Measurements from ENCODE around the gene CDYL. TPM values are rescaled to one million over a fixed set of nuclear protein-coding genes. Genes with fewer than 3 reads are reported as not detected.

CDYL gene
- total RNA-seq, 1 donor from 2014 or later, result 74.1 TPM

DNA sequence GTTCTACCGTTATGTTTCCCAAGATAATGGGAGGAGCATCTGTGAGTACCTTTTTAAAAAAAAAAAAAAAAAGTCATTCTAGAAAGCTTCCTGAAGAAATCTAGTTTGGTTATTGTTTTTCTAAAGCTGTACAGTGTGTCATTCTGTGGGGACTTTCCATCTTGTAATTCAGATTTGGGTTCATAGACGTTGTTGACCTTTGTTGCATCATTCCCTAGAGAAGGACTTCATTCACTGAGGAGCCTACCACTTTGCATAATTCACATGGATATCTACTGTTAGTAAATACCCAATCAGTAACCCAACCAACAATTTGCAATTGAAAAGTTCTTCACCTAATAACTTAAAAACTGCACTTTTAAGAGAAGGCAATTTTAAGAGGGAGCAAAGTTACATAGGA is 167.5 kb downstream of the CDYL start:
- no peaks in the 10 kb centered on the region for H3K9me3 Mint-ChIP-seq
- peaks cover 37% of the 10 kb centered on the region for H3K36me3 Mint-ChIP-seq
- no peaks in the 10 kb centered on the region for H3K27me3 Mint-ChIP-seq
- no peak for DNase-seq (ENCODE audit: extremely low spot score, unreplicated experiment)
- no peak for TF ChIP-seq CTCF (conservative IDR thresholded peaks at IDR 0.05)
- no peak overlapping the region for H3K4me3 Mint-ChIP-seq
- H3K27ac Mint-ChIP-seq, result no peak overlapping the region
- peaks cover 29% of the 10 kb centered on the region for H3K4me1 Mint-ChIP-seq (ENCODE audit: unreplicated experiment)

- H3K36me3 Mint-ChIP-seq, result peaks cover 31% of the 10 kb centered on the region
- no peak for TF ChIP-seq CTCF (conservative IDR thresholded peaks at IDR 0.05)
- no peaks in the 10 kb centered on the region for H3K27me3 Mint-ChIP-seq
- no peak overlapping the region for H3K27ac Mint-ChIP-seq
- no peaks in the 10 kb centered on the region for H3K9me3 Mint-ChIP-seq
- peak; percentile 54 for DNase-seq (ENCODE audit: extremely low spot score, unreplicated experiment)
- H3K4me1 Mint-ChIP-seq (ENCODE audit: unreplicated experiment), result peaks cover 29% of the 10 kb centered on the region
- H3K4me3 Mint-ChIP-seq, result no peak overlapping the region
These were observed 168.1 kb downstream of the CDYL start for GRCh38 chr6:4944325-4944724.

DNA sequence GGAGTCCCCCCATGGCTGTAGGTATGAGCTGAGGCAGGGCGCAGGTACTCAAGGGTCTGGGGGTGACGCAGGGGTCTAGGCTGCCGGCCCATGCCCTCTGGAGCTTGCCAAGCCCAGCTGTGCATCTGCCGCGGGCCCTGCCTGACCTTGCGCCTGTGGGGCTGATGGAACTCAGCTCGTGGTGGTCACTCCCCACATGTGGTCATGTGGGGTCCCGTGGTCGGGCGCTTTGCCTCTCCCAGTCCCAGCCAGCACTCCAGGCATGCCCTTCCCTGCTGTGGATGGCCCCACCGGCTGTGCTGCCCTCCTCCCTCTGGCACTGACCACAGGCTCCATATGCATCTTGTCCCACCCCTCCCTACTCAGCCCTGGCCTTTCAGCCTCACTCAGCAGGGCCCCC is 170.3 kb downstream of the CDYL start:
- peaks cover 46% of the 10 kb centered on the region for H3K36me3 Mint-ChIP-seq
- peaks cover 19% of the 10 kb centered on the region for H3K4me1 Mint-ChIP-seq (ENCODE audit: unreplicated experiment)
- H3K27me3 Mint-ChIP-seq, result no peaks in the 10 kb centered on the region
- no peak overlapping the region for H3K27ac Mint-ChIP-seq
- no peak for TF ChIP-seq CTCF (conservative IDR thresholded peaks at IDR 0.05)
- H3K4me3 Mint-ChIP-seq, result no peak overlapping the region
- no peaks in the 10 kb centered on the region for H3K9me3 Mint-ChIP-seq
- DNase-seq (ENCODE audit: extremely low spot score, unreplicated experiment), result peak; percentile 63

- Mint-ChIP-seq H3K4me1 (ENCODE audit: unreplicated experiment) (peaks cover 7% of the 10 kb centered on the region), H3K9me3 (no peaks in the 10 kb centered on the region), H3K4me3 (no peak overlapping the region), H3K27ac (no peak overlapping the region), H3K27me3 (no peaks in the 10 kb centered on the region), H3K36me3 (peaks cover 50% of the 10 kb centered on the region)
- no peak for TF ChIP-seq CTCF (conservative IDR thresholded peaks at IDR 0.05)
- DNase-seq (ENCODE audit: extremely low spot score, unreplicated experiment), result peak; percentile 37
These were observed 171.5 kb downstream of the CDYL start for GRCh38 chr6:4947716-4948115.

DNA sequence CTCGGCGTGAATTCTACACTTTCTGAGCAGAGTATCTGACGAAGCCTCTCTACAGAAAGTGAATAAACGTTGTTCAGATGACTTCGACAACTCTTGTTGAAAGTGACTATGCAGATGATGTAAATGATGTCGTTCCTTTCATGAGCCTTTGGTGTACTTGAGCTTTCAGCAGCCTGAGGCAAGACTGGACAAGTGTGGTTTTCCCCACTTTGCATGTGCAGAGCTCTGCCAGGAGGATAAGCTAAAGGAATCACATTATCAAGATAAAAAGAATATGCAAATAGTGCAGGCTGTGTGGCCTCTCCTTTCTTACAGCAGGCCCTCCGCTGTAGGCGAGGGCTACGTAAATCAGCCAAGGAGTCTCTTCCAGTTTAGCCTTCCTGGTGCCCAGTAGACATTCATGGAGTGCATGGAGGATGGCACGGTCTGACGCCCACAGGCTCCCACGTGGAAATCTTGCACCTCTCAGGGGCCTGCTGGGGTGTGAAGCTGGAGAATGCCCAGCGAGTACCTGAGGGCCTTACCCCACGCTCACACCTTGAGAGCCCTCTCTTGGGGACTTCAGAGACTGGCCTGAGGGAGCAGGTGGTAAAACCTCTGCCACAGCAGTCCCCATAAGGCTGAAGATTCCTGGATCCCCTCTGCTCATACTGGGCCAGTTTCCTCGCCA is 172.7 kb downstream of the CDYL start:
- Mint-ChIP-seq H3K27ac (no peak overlapping the region), H3K9me3 (no peaks in the 10 kb centered on the region), H3K4me3 (no peak overlapping the region), H3K27me3 (no peaks in the 10 kb centered on the region), H3K36me3 (peaks cover 51% of the 10 kb centered on the region), H3K4me1 (ENCODE audit: unreplicated experiment) (peaks cover 4% of the 10 kb centered on the region)
- peak; percentile 36 for DNase-seq (ENCODE audit: extremely low spot score, unreplicated experiment)
- no peak for TF ChIP-seq CTCF (conservative IDR thresholded peaks at IDR 0.05)

All from type B pancreatic cell (in vitro differentiated cells).